Smooth muscle cell (in vitro differentiated cells): Measurements from ENCODE around the gene ROR2. TPM values are rescaled to one million over a fixed set of nuclear protein-coding genes. Genes with fewer than 3 reads are reported as not detected.

Experiments used
- DNase-seq: peaks from one replicate; lab custom pipeline; 2025; ENCODE audit not compliant: unreplicated experiment; lab: John Stamatoyannopoulos, UW
- H2AFZ ChIP-seq: fragments of 200-600 bp; sonication (generic); 2 replicates; pipeline ENCODE4 v1.6.0; 2016; ENCODE audit warnings: antibody characterized with exemption, low read depth, mild to moderate bottlenecking
- H3F3A ChIP-seq: fragments of 200-600 bp; sonication (generic); 2 replicates; pipeline ENCODE4 v1.6.0; 2017; ENCODE audit warnings: antibody characterized with exemption, low read depth
- H3K27ac ChIP-seq: fragments of 200-600 bp; sonication (generic); 2 replicates; pipeline ENCODE4 v1.5.1; 2016; ENCODE audit warnings: low read depth, mild to moderate bottlenecking
- H3K27me3 ChIP-seq: fragments of 200-600 bp; sonication (generic); 2 replicates; pipeline ENCODE4 v1.6.1; 2016; ENCODE audit warnings: low read depth, mild to moderate bottlenecking
- H3K36me3 ChIP-seq: fragments of 200-600 bp; sonication (generic); 2 replicates; pipeline ENCODE4 v1.5.1; 2016; ENCODE audit warnings: low read depth
- H3K4me1 ChIP-seq: fragments of 200-600 bp; sonication (generic); 2 replicates; pipeline ENCODE4 v1.5.1; 2016; ENCODE audit warnings: low read depth
- H3K4me2 ChIP-seq: fragments of 200-600 bp; sonication (generic); 2 replicates; pipeline ENCODE4 v1.6.0; 2016; ENCODE audit warnings: mild to moderate bottlenecking
- H3K4me3 ChIP-seq: fragments of 200-600 bp; sonication (generic); 2 replicates; pipeline ENCODE4 v1.5.1; 2016; ENCODE audit warnings: mild to moderate bottlenecking
- H3K79me2 ChIP-seq: fragments of 200-600 bp; sonication (generic); 2 replicates; pipeline ENCODE4 v1.6.0; 2016; ENCODE audit warnings: low read depth, mild to moderate bottlenecking
- H3K9ac ChIP-seq: fragments of 200-600 bp; sonication (generic); 2 replicates; pipeline ENCODE4 v1.6.0; 2016; ENCODE audit warnings: low read depth
- H3K9me3 ChIP-seq: fragments of 200-600 bp; sonication (generic); replicated peaks from 2 replicates; pipeline ENCODE4 v1.5.1; 2016; ENCODE audit warnings: low read depth
- H4K20me1 ChIP-seq: fragments of 200-600 bp; sonication (generic); 2 replicates; pipeline ENCODE4 v1.6.0; 2016; ENCODE audit warnings: low read depth
- WGBS: methylation state at CpG from one replicate; pipeline ENCODE4 v1.1.7; 2016; ENCODE audit warnings: low lambda C conversion rate; 5-methylcytosine and 5-hydroxymethylcytosine counted together
- polyA plus RNA-seq: library from polyadenylated mRNA; unstranded; fragments of >200 nt; fragmentation: Nextera tagmentation; extraction: Ambion mirVana; gene quantifications from 2 replicates; pipeline ENCODE4 v1.2.1, GENCODE V29; 2016
- total RNA-seq: library from RNA; depleted of rRNA; stranded (reverse); fragments of >200 nt; gene quantifications from 2 replicates; pipeline ENCODE4 v1.2.3, GENCODE V29; 2014
- TF ChIP-seq, protein P1 (sequence below): fragments of 200-600 bp; sonication (generic); IDR thresholded peaks from 2 replicates; pipeline ENCODE4 v1.5.1; 2017; ENCODE audit warnings: borderline replicate concordance, mild to moderate bottlenecking, antibody characterized with exemption; ENCODE audit not compliant: insufficient read depth, poor library complexity, severe bottlenecking

The ROR2 gene
- total and polyA plus RNA-seq, 2 experiments from 2014 or later: 16.7 to 21.7 TPM

DNA sequence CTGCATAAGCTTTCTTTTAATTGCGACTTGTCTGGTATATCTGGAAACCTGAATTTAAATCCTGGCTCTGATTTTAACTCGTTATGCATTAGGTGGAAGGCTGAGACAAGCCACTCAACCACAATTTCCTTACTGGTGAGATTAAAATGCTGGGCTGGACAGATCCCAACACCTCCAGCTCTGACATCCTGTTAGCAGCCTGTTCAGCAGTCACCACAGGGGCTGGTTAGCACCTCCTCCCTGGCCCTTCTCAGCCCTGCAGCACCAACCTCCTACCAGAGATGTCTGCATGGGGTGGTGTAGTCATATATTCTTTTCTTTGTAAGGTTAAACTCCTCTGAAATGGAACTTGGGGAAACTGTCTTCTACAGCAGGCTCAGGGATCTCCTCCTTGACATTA, 369.9 kb downstream of the ROR2 start:
- H3K4me3 ChIP-seq: no peak overlapping the region

DNA sequence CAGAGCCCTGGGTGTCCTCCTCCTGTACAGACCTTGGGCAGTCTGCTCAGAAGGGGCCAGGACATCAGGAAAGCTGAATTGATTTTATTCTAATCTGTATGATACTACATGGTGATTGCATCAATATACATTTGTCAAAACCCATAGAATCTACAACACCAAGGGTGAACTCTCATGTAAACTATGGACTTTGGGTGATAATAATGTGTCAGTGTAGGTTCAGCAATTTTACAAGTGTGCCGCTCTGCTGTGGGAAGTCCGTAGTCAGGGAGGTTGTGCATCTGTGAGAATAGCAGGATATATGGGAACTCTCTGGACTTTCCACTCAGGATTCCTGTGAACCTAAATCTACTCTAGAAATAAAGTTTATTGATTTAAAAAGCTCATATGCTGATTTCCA, 371.1 kb downstream of the ROR2 start:
- H3K4me1 ChIP-seq: peaks cover 8% of the 10 kb centered on the region
- H4K20me1 ChIP-seq: no peaks in the 10 kb centered on the region
- H3K27ac ChIP-seq: no peak overlapping the region
- H3K4me2 ChIP-seq: no peak overlapping the region
- H2AFZ ChIP-seq: no peak overlapping the region
- TF ChIP-seq, protein P1, sequence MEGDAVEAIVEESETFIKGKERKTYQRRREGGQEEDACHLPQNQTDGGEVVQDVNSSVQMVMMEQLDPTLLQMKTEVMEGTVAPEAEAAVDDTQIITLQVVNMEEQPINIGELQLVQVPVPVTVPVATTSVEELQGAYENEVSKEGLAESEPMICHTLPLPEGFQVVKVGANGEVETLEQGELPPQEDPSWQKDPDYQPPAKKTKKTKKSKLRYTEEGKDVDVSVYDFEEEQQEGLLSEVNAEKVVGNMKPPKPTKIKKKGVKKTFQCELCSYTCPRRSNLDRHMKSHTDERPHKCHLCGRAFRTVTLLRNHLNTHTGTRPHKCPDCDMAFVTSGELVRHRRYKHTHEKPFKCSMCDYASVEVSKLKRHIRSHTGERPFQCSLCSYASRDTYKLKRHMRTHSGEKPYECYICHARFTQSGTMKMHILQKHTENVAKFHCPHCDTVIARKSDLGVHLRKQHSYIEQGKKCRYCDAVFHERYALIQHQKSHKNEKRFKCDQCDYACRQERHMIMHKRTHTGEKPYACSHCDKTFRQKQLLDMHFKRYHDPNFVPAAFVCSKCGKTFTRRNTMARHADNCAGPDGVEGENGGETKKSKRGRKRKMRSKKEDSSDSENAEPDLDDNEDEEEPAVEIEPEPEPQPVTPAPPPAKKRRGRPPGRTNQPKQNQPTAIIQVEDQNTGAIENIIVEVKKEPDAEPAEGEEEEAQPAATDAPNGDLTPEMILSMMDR: no peak
- 91% methylated on average over 2 of the region's 2 CpGs for WGBS
- DNase-seq: no peak
- H3K27me3 ChIP-seq: no peaks in the 10 kb centered on the region
- no peaks in the 10 kb centered on the region for H3F3A ChIP-seq
- H3K4me3 ChIP-seq: no peak overlapping the region
- no peaks in the 10 kb centered on the region for H3K79me2 ChIP-seq
- no peaks in the 10 kb centered on the region for H3K9me3 ChIP-seq
- no peak overlapping the region for H3K9ac ChIP-seq
- H3K36me3 ChIP-seq: no peaks in the 10 kb centered on the region

More for the DNA sequence above, 369.9 kb downstream of the ROR2 start:
- Histone ChIP-seq H3K27ac (no peak overlapping the region), H3K9me3 (no peaks in the 10 kb centered on the region), H3K9ac (no peak overlapping the region), H4K20me1 (no peaks in the 10 kb centered on the region), H3K4me1 (peaks cover 8% of the 10 kb centered on the region), H3K27me3 (no peaks in the 10 kb centered on the region), H3K79me2 (no peaks in the 10 kb centered on the region), H2AFZ (no peak overlapping the region), H3F3A (no peaks in the 10 kb centered on the region), H3K4me2 (no peak overlapping the region), H3K36me3 (no peaks in the 10 kb centered on the region)
- TF ChIP-seq, protein P1: no peak
- WGBS: 41% methylated on average over 2 of the region's 2 CpGs
- DNase-seq: no peak

DNA sequence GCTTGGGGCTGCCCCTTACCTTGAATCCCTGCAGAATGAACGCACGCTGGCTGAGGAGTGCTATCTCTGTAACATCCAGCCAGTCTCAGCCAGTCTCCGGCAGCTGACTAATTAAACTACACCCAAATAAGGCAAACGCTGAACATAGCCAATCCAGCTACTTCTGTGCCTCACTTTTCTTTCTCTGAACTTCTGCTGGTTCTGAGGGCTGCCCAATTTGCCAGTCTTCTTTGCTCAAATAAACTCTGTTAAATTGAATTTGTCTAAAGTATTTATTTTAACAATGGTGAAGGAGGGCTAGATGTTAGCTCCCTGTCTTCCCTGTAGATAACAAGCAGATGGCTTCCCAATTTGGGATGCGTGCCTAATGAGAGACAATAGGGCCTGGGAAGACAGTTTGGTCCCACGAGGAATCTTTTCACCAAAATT, 372.4 kb downstream of the ROR2 start:
- no peaks in the 10 kb centered on the region for H3K79me2 ChIP-seq
- no peak for DNase-seq
- H3K9ac ChIP-seq: no peak overlapping the region
- H3K4me2 ChIP-seq: no peak overlapping the region
- TF ChIP-seq, protein P1: no peak
- no peak overlapping the region for H3K4me3 ChIP-seq
- no peak overlapping the region for H3K27ac ChIP-seq
- H3K27me3 ChIP-seq: no peaks in the 10 kb centered on the region
- no peaks in the 10 kb centered on the region for H3K9me3 ChIP-seq
- no peaks in the 10 kb centered on the region for H3K36me3 ChIP-seq
- H3F3A ChIP-seq: no peaks in the 10 kb centered on the region
- H3K4me1 ChIP-seq: peaks cover 10% of the 10 kb centered on the region
- peak overlapping the region; percentile 62 for H2AFZ ChIP-seq
- no peaks in the 10 kb centered on the region for H4K20me1 ChIP-seq
- WGBS: 39% methylated on average over 6 of the region's 6 CpGs

DNA sequence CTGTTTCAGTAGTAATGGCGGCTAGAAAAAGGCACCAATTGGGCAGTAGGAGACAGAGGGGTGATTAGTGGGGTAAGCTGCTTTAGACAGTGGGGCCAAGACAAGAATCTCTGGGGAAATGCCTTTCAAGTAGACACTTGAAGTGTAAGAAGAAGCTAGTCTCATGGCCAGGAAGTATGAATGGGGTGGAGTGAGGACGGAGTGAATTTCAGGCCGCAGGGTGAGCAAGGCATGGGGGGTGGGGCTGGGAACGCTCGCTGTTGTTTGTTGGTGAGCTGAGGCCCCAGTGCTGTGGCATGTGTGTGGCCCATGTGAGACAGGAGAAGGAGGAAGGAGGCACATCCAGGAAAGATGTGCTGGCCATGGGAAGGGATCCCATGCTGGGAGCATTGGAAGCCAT, 377.2 kb downstream of the ROR2 start:
- Histone ChIP-seq H3K9ac (no peak overlapping the region), H3K79me2 (no peaks in the 10 kb centered on the region), H3K4me3 (no peak overlapping the region), H3F3A (peaks cover 5% of the 10 kb centered on the region), H3K36me3 (no peaks in the 10 kb centered on the region), H2AFZ (no peak overlapping the region), H3K27ac (no peak overlapping the region), H3K27me3 (no peaks in the 10 kb centered on the region), H3K9me3 (no peaks in the 10 kb centered on the region), H3K4me1 (peaks cover 21% of the 10 kb centered on the region), H4K20me1 (no peaks in the 10 kb centered on the region), H3K4me2 (peak overlapping the region; percentile 65)
- 78% methylated on average over 5 of the region's 5 CpGs for WGBS
- TF ChIP-seq, protein P1: no peak
- no peak for DNase-seq
